Midbrain (tissue), 1 donor: ENCODE measurements around the gene CCDC74A.
"Not testable (repeated sequence)": the region's sequence is repeated elsewhere in the genome, so short reads cannot be mapped to it uniquely, and the experiment has no call there.

Source experiments
- DNase-seq: peaks from one replicate; lab custom pipeline; 2025; lab: John Stamatoyannopoulos, UW

The CCDC74A gene

DNA sequence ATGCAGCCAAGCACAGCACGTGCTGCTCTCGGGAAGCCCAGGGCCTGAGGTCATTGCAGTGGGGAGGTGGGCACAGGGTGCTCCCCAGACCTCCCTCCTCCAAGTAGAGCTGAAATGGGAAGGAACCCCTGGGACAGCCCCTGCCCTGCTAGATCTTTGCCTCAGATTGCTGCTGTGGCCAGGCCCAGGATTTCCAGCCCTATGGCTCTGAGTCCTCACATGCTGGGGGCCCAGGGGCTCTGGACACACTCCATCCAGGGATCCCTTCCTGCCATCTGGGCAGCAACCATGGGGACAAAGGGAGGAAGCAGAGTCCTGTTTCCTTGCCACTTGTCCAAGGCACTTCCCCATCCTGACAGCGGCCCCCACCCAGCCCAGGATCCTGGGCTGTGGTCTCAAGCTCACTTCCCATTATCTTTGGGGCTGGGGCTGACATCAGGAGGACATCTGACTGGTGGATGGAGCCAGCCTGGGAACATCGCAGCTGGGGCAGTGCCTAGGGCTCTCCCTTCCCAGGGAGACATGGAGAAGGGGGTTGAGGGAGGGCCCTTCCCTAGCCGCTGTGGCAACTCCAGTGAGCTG, 2.3 kb downstream of the CCDC74A start:
- DNase-seq, result not testable (repeated sequence)

GRCh38 chr2:131530626-131531344, 3.1 kb downstream of the CCDC74A start:
- DNase-seq, result not testable (repeated sequence)

DNA sequence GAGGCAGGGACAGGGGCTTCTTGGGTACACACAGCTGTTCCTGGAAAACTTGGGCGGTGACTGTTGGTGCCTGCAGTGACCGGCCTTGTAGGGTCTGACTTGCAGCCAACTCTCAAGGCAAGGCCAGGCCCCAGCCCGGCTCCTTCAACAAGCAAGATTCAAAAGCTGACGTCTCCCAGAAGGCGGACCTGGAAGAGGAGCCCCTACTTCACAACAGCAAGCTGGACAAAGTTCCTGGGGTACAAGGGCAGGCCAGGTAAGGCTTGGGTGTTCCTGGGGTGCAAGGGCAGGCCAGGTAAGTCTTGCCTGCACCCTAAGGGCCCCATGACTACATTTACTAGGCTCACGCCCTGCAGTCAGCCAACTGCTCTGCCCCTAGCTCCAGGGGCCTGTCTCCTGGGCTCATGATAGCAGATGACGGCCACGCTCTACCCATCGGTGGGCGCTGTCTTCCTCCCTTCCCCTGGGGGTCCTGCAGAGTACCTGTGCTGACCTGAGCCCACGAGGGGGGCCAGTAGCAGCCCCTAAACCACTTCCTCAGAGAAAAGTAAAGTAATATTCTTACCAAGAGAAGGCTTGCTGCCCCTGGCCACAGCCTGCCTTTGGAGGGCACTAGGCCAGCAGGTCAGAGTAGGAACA, 4.0 kb downstream of the CCDC74A start:
- DNase-seq, result not testable (repeated sequence)

GRCh38 chr2:131532723-131533608, 5.3 kb downstream of the CCDC74A start:
- not testable (repeated sequence) for DNase-seq

DNA sequence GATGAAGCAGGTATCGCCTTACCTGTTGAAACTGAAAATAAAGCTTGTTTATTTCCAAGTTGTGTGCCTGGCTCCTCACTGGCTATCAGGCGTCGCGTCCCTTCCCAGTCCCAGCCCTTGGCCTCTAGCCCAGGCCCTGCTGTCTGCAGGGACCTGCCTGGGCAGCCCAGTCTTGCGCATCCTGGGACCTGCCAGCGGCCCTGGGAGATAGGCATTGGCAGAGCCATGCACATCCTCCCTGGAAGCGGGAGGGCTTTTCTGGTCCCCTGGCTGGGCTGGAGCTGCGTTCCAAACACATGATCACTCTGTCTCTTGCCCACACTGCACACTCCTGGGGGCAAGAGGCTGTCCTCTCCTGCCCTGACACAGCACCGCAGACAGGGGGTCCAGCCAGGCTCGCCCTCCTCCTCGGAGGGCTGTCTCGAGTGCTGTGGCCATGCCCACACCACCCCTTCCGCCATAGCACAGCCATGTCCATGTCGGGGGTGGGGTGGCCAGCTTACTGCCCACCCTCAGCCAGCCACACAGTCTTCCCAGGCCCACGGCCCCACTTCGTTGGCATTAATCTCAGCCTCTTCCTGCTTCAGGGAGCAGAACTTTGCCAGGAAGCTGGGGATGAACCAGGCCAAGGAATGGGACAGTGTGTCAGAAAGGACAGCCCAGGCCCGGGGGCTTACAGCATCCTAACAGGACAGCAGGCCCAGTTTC, 6.1 kb downstream of the CCDC74A start:
- not testable (repeated sequence) for DNase-seq

- DNase-seq, result not testable (repeated sequence)
These were observed 6.6 kb downstream of the CCDC74A start for GRCh38 chr2:131534317-131534672.

DNA sequence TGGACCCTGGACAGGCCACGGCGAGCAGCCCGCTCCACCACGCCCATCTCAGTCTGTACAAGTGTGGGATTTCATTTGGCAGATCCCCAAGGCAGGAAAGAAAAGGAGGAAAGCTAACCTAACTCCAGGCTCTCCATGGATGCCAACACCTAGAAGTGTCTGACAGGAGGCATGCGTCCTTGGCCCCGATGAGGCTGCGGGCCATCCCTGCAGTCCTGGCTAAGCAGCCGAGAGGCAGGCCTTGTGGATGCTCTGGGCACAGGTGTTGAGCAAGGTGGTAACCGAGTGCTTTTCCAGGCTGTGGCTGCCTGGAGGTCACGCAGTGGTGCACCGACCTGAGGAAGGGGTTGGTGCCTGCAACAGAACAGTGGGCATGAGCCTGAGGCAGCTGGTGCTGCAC, 7.3 kb downstream of the CCDC74A start:
- not testable (repeated sequence) for DNase-seq

DNA sequence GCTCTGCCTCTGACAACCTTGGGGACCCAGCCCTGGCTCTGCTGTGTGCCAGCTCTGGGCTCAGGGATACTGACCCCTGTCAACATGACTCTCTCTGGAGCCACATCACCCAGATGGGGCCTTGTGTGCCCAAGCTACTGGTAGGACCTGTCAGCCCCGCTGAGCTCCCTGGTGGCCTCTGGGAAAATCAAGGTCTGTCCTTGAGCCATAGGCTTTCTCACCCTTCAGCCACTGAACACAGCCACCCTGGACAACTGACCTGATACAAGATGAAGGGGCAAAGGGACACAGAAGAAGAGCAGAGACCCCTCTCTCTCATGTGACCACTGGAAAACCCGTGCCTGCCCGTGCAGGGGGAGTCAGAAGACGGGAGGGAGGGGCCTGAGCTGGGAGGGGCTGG, 7.8 kb downstream of the CCDC74A start:
- DNase-seq, result no peak

DNA sequence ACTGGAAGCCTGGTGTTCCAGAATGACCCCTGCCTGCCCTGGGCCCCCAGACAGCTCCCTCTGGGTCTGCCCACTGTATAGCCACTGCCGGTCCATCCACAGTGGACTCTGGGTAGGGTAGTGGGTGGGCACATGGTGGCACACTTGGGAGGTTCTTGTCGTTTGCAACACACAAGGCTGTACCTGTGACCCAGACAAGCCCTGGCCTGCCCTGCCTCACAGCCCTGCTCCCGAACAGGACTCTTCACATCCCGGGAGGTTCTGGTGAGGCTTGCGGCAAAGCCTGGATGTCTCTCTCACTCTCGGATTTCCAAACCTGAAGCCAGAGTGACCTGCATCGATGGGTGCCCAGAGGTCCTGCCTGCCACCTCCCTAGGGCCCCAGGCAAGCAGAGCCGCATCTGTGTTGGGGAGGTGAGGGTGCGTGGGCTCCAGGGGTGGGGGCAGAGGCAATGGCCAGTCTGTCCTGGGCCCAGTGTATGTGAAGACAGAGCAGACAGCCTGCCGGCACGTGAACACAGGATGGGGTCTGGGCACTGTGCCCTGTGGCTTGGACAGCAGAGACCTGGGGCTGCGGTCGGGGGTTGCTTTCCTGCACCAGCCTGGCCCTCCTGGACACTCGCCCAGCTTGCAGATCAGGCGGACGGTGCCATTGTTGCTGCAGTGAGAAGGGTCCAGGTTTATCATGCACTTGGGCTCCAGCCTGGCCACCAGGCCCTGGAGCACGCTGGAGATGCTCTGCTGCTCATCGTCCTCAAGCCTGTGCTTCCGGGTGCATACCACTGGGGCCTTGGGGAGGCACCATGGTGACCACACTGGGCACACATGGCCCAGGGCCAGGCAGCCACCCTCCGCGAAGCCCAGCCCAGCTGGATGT, 8.5 kb downstream of the CCDC74A start:
- not testable (repeated sequence) for DNase-seq

- not testable (repeated sequence) for DNase-seq
These were observed 9.2 kb downstream of the CCDC74A start for GRCh38 chr2:131536841-131537240.

GRCh38 chr2:131538856-131539255, 11.2 kb downstream of the CCDC74A start:
- DNase-seq, result not testable (repeated sequence)

DNA sequence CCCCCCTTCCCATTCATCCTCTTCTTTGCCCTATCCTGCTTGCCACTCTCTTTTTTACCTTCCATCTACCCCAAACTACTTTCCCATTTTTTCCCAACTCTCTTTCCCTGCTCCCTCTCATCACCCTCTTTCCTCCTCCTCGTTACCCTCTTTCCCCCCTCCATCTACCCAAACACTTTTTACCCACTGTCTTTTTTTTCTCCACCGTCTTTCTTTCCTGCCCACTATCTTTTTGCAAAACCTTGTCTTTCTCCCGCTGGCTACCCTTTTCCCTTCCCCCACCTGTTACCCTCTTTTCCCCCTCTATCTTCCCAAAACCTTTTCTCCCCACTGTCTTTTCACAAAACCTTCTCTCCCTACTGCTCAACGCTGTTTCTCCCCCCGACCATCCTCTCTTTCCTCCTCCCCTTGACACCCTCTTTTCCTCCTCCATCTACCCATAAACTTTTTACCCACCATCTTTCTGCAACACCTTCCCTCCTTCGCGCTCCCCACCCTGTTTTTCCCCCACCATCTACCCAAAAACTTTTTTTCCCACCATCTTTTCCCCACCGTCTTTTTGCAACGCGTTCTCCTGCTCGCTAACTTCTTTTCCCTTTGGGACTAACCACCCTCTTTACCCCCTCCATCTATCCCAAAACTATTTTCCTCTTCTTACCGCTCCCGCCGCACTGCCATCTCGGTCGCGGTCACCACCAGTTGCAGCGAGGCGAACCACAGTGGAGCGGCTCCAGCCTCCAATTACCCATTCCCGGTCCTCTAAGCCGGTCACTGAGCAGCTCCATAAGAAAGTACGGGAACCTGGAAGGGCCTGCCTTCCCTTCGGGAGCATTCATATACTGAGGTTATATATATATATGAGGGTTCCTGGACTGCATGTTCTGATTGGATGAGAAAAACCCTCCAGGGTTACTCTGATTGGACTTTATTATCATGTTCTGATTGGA, 15.0 kb downstream of the CCDC74A start:
- DNase-seq, result no peak

DNA sequence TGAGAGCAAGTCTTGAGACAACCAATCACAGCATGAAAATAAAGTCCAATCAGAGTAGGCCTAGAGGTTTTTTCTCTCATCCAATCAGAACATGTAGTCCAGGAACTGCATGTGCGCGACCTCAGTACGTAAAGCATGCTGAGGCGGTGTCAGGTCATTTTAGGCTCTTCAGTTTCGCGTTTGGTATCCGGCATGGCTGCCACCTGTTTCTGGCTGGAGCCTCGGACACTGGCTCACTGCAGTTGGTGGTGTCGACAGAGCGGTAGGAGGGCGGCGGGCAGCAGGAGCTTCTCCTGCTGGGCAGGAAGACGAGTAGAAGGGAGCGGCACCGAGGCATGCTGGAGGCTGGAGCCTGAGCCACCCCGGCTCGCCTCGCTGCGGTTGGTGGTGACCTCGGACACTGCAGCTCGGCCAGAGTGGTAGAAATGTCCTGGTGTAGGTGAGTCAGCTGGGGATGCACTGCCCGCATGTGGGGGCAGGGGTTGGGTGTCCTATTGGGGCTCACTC, 15.8 kb downstream of the CCDC74A start:
- no peak for DNase-seq

- not testable (repeated sequence) for DNase-seq
These were observed 16.5 kb downstream of the CCDC74A start for GRCh38 chr2:131544006-131544812.

DNA sequence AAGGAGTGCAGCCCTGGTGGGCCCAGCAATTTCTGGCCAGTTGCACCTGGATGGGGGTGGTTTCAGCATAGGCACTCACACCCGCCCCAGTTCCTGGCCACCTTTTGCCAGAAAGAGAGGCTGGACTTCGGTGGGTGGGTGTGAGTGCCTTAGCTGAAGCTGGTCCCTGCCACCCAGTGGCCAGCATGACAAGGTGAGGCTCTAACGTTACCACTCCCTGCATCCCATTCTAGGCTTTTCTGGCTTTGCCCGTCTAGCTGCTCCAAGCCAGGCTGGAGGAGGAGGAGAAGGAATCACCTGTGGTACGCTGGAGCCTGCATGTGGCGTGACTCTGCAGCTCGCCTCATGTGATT, 17.1 kb downstream of the CCDC74A start:
- DNase-seq, result not testable (repeated sequence)

DNA sequence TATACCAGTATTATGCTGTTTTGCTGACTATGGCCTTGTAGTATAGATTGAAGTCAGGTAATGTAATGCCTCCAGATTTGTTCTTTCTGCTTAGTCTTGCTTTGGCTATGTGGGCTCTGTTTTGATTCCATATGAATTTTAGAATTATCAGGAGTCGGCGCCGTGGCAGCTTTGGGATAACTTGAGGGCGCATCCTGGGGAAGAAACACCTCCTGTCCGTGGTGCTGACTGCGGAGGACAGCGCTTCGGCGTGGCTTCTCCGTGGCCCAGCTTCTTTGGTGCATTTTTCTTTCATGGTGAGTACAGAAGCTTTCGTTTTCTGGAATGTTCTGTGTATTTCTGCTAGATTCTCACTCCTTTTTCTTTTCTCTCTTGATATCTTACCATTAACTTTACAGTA, 25.2 kb downstream of the CCDC74A start:
- DNase-seq, result no peak

DNA sequence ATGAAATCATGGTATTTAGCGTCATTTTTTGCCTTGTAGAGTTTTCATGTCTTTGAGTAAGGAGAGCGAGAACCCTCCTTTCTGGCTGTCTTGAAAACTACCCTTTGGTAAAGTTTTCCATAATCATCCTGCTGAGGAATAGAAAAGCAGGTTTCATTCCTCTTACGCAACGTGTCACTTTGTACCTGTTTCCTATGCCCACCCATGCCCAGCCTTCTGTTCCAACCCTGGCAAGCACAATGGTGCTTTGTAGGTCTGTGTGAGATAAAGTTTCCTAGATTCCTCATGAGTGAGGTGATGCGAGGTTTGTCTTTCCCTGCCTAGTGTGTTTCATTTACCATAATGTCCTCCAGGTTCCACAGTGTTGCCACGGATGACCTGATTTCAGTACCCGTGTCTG, 29.3 kb downstream of the CCDC74A start:
- DNase-seq, result no peak

GRCh38 chr2:131557558-131558321, 30.1 kb downstream of the CCDC74A start:
- no peak for DNase-seq
